Measurements from ENCODE around the gene MFN2.
"Not testable (repeated sequence)": the region's sequence is repeated elsewhere in the genome, so short reads cannot be mapped to it uniquely, and the experiment has no call there.

MFN2 gene

DNA sequence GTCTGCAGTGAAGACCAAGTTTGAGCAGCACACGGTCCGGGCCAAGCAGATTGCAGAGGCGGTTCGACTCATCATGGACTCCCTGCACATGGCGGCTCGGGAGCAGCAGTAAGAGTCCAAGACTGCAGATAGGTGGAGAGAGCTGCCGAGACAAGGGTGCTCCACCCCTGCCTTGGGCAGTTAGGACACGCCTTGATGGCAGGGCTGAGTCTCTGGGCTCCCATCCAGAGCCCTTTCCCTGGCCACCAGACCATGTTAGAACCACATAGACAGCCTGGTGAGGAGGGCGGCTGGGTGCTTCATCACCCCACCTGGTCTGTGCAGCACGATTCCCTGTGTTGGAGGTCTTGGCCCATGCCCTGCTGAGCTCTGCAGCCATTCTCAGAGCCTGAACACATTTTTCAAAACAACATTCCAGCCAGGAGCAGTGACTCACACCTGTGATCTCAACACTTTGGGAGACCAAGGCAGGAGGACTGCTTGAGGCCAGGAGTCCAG, 21.8 kb downstream of the MFN2 start:
- TF ChIP-seq, protein P1, sequence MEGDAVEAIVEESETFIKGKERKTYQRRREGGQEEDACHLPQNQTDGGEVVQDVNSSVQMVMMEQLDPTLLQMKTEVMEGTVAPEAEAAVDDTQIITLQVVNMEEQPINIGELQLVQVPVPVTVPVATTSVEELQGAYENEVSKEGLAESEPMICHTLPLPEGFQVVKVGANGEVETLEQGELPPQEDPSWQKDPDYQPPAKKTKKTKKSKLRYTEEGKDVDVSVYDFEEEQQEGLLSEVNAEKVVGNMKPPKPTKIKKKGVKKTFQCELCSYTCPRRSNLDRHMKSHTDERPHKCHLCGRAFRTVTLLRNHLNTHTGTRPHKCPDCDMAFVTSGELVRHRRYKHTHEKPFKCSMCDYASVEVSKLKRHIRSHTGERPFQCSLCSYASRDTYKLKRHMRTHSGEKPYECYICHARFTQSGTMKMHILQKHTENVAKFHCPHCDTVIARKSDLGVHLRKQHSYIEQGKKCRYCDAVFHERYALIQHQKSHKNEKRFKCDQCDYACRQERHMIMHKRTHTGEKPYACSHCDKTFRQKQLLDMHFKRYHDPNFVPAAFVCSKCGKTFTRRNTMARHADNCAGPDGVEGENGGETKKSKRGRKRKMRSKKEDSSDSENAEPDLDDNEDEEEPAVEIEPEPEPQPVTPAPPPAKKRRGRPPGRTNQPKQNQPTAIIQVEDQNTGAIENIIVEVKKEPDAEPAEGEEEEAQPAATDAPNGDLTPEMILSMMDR (IDR thresholded peaks at IDR 0.05; ENCODE audit: control insufficient read depth, insufficient read depth, low read depth, low read length, missing control alignments): no peak
- DNase-seq (ENCODE audit: low read depth): no peak
- H3K4me3 ChIP-seq (ENCODE audit: control insufficient read depth, low read depth, low read length): no peak overlapping the region

DNA sequence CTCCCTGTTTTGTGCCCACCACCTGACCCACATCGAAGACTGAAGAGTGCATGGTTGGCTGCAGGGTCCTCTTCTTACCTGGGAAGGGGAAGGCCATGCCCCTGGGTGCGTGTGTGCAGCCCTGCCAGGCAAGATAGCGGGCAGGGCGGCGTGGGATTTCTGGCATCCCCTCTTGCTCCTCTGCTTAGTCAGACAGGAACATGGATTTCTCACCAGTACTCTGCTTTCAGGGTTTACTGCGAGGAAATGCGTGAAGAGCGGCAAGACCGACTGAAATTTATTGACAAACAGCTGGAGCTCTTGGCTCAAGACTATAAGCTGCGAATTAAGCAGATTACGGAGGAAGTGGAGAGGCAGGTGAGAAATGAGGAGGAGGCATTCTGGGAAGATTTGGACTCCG, 23.5 kb downstream of the MFN2 start:
- no peak for DNase-seq (ENCODE audit: low read depth)
- TF ChIP-seq, protein P1 (IDR thresholded peaks at IDR 0.05; ENCODE audit: control insufficient read depth, insufficient read depth, low read depth, low read length, missing control alignments): no peak
- no peak overlapping the region for H3K4me3 ChIP-seq (ENCODE audit: control insufficient read depth, low read depth, low read length)

DNA sequence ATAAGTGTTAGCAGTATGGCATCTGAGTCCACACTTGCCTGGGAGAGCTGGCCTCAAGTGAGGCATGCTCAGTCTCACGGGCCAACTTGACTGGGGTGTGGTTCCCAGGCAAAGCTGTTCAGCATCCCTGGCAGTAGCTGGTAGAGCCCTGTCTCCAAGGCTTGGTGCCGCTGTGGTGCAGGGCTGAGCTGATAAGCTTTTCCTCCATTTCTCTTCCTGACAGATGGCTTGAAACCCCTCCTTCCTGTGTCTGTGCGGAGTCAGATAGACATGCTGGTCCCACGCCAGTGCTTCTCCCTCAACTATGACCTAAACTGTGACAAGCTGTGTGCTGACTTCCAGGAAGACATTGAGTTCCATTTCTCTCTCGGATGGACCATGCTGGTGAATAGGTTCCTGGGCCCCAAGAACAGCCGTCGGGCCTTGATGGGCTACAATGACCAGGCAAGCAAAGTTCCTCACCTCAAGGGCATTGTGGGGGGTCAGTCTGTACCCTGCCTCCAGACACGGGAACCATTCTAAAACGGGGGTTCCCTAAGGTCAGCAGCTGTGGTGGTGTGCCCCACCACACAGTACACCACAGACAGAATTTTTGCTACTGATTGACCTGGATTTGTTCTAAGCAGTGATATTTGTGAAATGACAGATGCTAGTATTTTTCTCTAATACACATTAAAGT, 25.4 kb downstream of the MFN2 start:
- H3K4me3 ChIP-seq (ENCODE audit: control insufficient read depth, low read depth, low read length): no peak overlapping the region
- TF ChIP-seq, protein P1 (IDR thresholded peaks at IDR 0.05; ENCODE audit: control insufficient read depth, insufficient read depth, low read depth, low read length, missing control alignments): no peak

DNA sequence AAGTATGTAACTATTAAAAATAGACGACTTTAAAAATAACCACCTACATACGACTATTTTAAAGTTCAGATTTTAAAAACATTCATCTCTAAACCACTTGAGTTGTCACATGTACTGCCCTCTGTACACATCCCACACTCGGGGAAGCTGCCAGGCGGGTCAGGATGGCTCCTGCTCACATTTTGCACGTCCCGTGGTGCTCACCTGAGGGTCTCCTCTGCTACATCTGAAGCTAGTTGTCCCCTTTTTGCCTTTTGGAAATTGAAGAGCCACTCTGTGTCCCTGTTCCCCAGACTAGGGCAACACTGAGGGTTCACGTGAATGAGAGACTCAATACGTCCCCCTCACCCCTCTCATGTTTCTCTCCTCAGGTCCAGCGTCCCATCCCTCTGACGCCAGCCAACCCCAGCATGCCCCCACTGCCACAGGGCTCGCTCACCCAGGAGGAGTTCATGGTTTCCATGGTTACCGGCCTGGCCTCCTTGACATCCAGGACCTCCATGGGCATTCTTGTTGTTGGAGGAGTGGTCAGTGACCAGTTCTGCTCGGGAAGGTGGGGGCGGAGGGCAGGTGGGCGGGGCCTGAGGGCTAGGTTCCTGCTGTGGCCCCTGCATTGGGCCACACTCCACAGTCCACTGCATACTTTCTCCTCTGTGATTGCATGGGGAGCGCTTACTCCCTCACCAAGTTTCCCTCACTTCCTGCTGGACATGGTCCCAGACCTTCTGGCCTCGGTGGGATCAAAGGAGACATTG, 26.1 kb downstream of the MFN2 start:
- H3K4me3 ChIP-seq (ENCODE audit: control insufficient read depth, low read depth, low read length): no peak overlapping the region
- DNase-seq (ENCODE audit: low read depth): no peak
- TF ChIP-seq, protein P1 (IDR thresholded peaks at IDR 0.05; ENCODE audit: control insufficient read depth, insufficient read depth, low read depth, low read length, missing control alignments): no peak

More for the DNA sequence above, 25.4 kb downstream of the MFN2 start:
- no peak for DNase-seq (ENCODE audit: low read depth)

DNA sequence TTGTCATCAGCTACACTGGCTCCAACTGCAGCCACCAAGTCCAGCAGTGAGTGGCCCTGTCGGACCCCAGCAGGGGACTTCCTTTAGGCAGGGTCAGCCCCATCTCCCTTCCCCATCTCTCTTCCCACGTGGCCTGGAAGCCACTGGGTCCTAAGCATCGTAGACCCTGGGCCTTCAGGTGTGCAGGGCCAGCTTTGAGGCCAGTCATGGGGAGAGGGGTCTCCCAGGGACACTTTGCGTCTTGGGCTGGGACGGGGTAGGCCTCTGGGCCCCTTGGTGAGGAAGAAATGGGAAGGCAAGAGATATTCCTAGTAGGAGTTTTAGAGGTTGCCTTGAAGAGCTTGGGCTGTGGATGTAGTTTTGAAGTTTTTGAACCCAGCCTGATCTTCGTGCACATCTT, 27.0 kb downstream of the MFN2 start:
- H3K4me3 ChIP-seq (ENCODE audit: control insufficient read depth, low read depth, low read length): no peak overlapping the region
- DNase-seq (ENCODE audit: low read depth): no peak
- TF ChIP-seq, protein P1 (IDR thresholded peaks at IDR 0.05; ENCODE audit: control insufficient read depth, insufficient read depth, low read depth, low read length, missing control alignments): no peak

DNA sequence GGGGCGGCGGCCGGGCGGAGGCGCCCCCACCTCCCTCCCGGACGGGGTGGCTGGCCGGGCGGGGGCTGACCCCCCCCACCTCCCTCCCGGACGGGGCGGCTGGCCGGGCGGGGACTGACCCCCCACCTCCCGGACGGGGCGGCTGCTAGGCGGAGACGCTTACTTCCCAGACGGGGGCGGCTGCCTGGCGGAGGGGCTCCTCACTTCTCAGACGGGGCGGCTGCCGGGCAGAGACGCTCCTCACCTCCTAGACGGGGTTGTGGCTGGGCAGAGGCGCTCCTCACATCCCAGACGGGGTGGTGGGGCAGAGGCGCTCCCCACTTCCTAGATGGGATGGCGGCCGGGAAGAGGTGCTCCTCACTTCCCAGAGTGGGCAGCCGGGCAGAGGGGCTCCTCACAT, 28.1 kb downstream of the MFN2 start:
- H3K4me3 ChIP-seq (ENCODE audit: control insufficient read depth, low read depth, low read length); DNase-seq (ENCODE audit: low read depth): not testable (repeated sequence)

DNA sequence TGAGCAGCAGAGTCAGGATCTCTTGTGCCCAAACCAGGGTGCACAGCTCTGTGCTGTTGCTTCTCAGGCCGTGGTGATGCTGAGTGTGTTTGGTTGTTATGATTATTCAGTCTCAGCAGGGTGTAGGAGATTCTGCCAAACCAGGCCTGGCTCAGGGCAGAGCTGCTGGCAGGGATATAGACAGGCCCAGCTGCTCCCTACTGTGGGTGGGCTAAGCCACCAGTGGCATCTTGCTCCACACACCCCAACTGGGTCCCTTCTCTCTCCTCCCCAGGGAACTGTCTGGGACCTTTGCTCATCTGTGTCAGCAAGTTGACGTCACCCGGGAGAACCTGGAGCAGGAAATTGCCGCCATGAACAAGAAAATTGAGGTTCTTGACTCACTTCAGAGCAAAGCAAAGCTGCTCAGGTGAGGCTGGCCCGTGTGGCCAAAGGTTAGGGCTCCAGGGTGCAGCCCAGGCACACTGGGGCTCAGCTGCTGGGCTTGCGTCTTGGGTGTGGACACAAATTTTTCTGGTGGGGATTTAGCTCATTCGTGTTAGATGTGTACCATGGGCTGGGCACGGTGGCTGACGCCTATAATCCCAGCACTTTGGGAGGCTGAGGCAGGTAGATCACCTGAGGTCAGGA, 29.2 kb downstream of the MFN2 start:
- no peak for DNase-seq (ENCODE audit: low read depth)
- TF ChIP-seq, protein P1 (IDR thresholded peaks at IDR 0.05; ENCODE audit: control insufficient read depth, insufficient read depth, low read depth, low read length, missing control alignments): no peak
- no peak overlapping the region for H3K4me3 ChIP-seq (ENCODE audit: control insufficient read depth, low read depth, low read length)

Data from AG09309 (cell line).